ENCODE results near the gene DGUOK.
"Not testable (repeated sequence)": the region's sequence is repeated elsewhere in the genome, so short reads cannot be mapped to it uniquely, and the experiment has no call there.

The DGUOK gene

DNA sequence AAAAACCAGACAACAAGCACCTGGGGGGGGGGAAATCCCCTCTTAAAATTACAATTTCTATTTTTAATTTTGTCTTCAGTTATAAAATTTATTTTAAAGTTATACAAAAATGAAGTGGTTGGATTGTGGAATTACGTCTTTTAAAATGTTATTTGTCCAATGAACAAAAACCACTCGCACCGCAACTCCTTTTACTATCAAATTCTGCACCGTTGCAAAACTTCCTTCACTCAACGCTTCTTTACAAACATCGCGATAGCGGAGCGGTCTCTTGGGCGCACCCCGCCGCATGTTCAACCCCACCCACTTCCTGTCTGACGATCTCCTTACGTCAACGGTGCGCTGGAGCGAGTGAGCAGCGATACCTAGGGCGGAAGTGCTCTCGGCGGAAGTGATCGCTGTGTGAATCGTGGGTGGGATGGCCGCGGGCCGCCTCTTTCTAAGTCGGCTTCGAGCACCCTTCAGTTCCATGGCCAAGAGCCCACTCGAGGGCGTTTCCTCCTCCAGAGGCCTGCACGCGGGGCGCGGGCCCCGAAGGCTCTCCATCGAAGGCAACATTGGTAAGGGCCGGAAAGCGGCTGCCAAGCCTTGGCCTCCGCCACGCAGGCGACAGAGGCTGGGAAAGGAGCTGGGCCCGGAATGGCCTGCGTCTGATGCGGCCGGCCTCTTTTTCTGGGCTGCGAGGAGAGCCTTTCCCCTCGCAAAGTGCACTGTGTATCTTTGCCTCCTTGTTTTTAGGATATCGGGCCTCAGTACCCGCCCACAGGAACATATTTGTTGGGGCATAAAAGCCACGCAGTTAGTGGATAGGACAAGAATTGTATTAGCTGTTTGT is at the start of gene DGUOK:
TSS of gene DGUOK (plus strand) at position 388 of the 835 bp plus-strand sequence. CDS start at position 419, 31 bp downstream.
- TF ChIP-seq JUND (IDR thresholded peaks at IDR 0.05; ENCODE audit: low read depth): no peak
- in situ Hi-C loops (cut with HindIII; ENCODE audit: low pct_unique_long_range_greater_than_20kb, low sequenced_read_pairs): no loop called here
- peak; percentile 64 to 98 for DNase-seq (ENCODE audit: low read depth in 1 of 2, low spot score in 1 of 2)

DNA sequence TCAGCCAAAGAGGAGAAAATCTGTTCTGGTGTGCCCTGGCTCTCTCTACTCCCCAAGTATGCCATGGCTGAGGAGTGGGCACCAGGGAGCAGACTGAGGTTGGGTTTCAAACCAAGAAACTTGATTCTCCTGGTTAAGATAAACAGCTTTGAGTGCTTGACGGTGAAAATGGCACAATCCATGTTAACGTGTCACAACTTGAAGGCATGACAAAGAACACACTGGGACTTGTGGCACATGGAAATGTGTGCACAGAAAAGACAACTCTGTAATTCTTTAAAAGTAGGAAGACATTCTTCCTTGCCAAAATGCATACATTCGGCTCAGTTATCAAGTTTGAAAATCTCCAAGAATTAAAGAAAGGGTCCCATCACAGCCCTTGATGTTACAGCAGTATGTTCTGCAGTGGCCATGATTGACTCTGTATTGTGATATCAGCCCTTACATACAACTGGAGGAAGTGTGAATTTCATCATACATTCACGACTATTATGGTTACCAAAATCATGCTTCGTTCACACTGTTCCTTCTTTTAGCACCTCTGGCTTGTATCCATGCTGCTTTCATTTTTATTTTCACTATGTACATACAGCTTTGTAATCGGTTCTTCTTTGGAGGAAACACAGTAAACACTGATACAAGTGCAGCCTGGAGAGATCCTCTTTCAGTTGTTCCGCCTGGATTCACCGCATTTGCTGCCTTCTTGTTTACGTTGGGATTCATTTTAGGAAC is 49.4 kb upstream of the DGUOK start:
- TF ChIP-seq JUND (IDR thresholded peaks at IDR 0.05; ENCODE audit: low read depth): no peak
- in situ Hi-C loops (cut with HindIII; ENCODE audit: low pct_unique_long_range_greater_than_20kb, low sequenced_read_pairs): no loop called here
- no peak for DNase-seq (ENCODE audit: low read depth in 1 of 2, low spot score in 1 of 2)

DNA sequence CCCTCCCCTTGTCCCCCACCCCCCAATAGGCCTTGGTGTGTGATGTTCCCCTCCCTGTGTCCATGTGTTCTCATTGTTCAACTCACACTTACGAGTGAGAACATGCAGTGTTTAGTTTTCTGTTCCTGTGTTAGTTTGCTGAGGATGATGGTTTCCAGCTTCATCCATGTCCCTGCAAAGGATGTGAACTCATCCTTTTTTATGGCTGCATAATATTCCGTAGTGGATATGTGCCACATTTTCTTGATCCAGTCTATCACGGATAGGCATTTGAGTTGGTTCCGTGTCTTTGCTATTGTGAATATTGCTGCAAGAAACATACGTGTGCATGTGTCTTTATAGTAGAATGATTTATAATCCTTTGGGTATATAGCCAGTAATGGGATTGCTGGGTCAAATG is 48.7 kb upstream of the DGUOK start:
- DNase-seq (ENCODE audit: low read depth in 1 of 2, low spot score in 1 of 2); in situ Hi-C loops (cut with HindIII; ENCODE audit: low pct_unique_long_range_greater_than_20kb, low sequenced_read_pairs): not testable (repeated sequence)

DNA sequence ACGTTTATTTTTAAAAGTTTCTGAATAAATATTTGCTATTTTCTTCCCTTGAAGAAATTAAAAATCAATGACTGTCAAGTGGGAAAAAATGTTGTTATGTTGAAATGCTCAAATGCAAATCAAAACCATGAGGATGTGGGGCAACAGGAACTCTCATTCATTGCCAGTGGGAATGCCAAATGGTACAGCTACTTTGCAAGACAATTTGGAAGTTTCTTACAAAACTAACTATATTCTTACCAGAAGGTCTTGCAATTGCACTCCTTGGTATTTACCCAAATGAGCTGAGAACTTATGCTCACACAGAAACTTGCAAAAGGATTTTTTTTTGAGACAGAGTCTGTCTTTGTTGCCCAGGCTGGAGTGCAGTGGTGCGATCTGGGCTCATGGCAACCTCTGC is 41.3 kb upstream of the DGUOK start:
- in situ Hi-C loops (cut with HindIII; ENCODE audit: low pct_unique_long_range_greater_than_20kb, low sequenced_read_pairs): no loop called here
- no peak for DNase-seq (ENCODE audit: low read depth in 1 of 2, low spot score in 1 of 2)
- no peak for TF ChIP-seq JUND (IDR thresholded peaks at IDR 0.05; ENCODE audit: low read depth)

DNA sequence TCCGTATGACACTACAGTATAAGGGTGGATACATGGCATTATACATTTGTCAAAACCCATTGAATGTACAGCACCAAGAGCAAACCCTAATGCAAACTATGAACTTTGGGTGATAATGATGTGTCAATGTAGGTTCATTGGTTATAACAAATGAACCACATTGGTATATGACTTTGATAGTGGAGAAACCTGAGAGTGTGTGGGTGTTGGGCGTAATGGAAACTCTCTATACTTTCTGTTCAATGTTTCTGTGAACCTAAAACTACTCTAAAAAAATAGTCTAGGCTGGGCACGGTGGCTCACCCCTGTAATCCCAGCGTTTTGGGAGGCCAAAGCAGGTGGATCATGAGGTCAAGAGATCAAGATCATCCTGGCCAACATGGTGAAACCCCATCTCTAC is 40.3 kb upstream of the DGUOK start:
- no peak for DNase-seq (ENCODE audit: low read depth in 1 of 2, low spot score in 1 of 2)
- no peak for TF ChIP-seq JUND (IDR thresholded peaks at IDR 0.05; ENCODE audit: low read depth)
- in situ Hi-C loops (cut with HindIII; ENCODE audit: low pct_unique_long_range_greater_than_20kb, low sequenced_read_pairs): no loop called here

DNA sequence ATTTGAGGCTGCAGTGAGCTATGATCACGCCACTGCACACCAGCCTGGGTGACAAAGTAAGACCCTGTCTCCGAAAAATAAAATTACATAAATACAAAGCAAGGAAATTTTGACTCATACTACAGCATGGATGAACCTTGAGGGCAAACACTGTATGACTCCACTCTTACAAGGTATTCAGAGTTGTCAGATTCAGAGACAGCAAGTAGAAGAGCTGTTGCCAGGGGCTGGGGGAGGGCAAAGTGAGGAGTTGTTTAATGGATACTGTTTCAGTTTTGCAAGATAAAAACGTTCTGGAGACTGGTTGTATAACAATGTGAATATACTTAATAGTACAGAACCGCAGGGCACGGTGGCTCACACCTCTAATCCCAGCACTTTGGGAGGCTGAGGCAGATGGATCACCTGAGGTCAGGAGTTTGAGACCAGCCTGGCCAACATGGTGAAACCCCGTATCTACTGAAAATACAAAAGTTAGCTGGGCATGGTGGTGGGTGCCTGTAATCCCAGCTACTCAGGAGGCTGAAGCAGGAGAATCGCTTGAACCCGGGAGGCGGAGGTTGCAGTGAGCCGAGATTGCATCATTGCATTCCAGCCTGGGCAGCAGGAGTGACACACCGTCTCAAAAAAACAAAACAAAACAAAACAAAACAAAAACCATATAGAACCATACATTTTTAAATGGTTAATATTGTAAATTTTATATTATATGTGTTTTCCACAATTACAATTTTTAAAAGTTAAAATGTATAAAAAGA is 38.9 kb upstream of the DGUOK start:
- DNase-seq (ENCODE audit: low read depth in 1 of 2, low spot score in 1 of 2); in situ Hi-C loops (cut with HindIII; ENCODE audit: low pct_unique_long_range_greater_than_20kb, low sequenced_read_pairs): not testable (repeated sequence)

DNA sequence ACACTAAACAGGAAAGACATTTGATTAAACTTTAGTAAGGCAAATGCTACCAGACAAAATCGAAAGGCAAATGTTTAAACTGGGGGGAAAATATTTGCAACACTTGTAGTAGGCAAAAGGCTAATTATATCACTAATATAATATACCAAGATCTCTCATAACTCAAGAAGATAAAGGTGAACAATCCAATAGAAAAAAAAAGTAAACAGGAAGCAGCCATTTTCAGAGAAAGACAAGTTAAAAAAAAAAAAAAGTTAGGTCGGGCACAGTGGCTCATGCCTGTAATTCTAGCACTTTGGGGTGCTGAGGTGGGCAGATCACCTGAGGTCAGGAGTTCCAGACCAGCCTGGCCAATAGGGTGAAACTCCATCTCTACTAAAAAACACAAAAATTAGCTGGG is 38.3 kb upstream of the DGUOK start:
- DNase-seq (ENCODE audit: low read depth in 1 of 2, low spot score in 1 of 2): no peak
- no peak for TF ChIP-seq JUND (IDR thresholded peaks at IDR 0.05; ENCODE audit: low read depth)

DNA sequence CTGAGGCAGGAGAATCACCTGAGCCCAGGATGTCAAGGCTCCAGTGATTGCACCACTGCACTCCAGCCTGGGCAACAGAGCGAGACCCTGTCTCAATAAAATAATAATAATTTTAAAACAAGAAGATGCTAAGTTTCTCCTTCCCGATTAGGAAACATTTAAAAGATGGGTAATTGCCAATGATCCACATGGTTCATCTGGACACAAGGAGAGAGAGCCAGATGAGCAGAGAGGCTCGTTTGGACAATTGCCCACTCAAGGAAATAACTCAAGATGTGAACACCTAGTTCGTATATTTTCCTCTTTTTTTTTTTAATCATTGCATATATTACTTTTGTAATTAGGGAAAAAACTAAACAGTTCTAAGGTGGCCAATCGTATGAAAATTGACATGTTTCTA is 37.5 kb upstream of the DGUOK start:
- DNase-seq (ENCODE audit: low read depth in 1 of 2, low spot score in 1 of 2): no peak
- TF ChIP-seq JUND (IDR thresholded peaks at IDR 0.05; ENCODE audit: low read depth): no peak
- in situ Hi-C loops (cut with HindIII; ENCODE audit: low pct_unique_long_range_greater_than_20kb, low sequenced_read_pairs): no loop called here

More for the DNA sequence above, 38.3 kb upstream of the DGUOK start:
- in situ Hi-C loops (cut with HindIII; ENCODE audit: low pct_unique_long_range_greater_than_20kb, low sequenced_read_pairs): no loop called here

DNA sequence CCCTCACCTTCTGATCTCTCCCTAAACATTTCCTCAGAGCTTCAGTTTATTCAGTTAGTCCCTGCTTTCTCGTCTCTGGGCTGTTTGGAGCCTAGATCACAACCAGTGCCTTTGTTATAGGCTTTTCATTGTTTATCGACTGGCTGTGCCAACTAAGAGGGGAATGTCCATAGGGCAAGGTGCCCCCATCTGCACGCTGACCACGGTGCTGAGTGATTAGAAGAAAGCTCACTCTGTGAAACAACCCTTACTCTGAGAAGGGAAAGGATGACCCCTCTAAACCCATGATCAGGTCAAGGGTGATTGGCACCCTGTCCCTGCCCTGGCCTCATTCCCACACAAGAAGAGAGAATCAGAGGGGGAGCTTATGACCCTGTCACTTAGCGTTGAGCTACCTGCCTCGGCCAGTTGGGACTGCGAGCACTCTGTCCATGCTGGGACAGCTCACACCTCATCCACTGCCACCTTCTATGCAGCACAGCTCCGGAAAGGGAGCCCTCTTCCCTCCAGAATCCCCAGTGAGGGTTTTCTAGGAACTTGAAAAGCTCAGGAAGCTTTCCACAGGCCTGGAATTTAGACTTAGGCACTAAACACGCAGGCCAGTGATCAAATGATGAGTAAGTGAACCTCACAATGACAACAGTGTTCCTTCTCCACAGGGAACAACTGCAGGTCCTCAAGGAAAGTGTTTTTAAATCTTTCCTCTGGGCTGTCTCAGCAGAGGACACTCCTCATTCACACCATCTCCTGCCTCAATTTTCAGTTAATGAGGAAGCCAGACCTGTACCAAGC is 36.2 kb upstream of the DGUOK start:
- in situ Hi-C loops (cut with HindIII; ENCODE audit: low pct_unique_long_range_greater_than_20kb, low sequenced_read_pairs): no loop called here
- no peak for DNase-seq (ENCODE audit: low read depth in 1 of 2, low spot score in 1 of 2)
- no peak for TF ChIP-seq JUND (IDR thresholded peaks at IDR 0.05; ENCODE audit: low read depth)

DNA sequence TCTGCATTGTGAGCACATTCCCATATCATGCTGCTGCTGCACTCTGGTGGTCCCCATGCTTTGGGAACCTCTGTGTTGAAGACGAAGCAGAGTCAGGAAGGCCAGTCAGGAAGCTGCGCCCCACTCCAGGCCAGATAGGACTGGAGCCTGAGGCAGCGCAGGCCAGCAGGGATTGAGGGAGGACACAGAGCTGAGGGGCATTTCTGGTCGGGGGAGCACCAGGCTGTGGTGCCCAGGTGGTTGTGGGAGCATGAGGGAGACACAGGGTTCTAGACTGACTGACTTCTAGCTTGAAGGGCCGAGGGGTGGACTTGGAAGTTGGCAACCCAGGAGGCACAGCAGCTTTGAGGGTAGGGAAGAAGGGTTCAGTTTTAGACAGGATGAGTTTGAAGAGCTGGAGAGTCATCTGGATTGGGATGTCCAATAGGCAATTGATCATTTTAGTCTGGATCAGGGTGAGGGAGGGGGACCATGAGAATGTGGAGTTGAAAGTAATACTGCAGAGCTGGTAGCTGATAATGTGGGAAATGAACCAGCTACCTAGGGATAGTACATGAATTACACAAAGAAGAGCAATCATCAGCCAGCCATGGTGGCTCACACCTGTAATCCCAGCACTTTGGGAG is 35.3 kb upstream of the DGUOK start:
- in situ Hi-C loops (cut with HindIII; ENCODE audit: low pct_unique_long_range_greater_than_20kb, low sequenced_read_pairs): no loop called here
- no peak for TF ChIP-seq JUND (IDR thresholded peaks at IDR 0.05; ENCODE audit: low read depth)
- no peak for DNase-seq (ENCODE audit: low read depth in 1 of 2, low spot score in 1 of 2)

DNA sequence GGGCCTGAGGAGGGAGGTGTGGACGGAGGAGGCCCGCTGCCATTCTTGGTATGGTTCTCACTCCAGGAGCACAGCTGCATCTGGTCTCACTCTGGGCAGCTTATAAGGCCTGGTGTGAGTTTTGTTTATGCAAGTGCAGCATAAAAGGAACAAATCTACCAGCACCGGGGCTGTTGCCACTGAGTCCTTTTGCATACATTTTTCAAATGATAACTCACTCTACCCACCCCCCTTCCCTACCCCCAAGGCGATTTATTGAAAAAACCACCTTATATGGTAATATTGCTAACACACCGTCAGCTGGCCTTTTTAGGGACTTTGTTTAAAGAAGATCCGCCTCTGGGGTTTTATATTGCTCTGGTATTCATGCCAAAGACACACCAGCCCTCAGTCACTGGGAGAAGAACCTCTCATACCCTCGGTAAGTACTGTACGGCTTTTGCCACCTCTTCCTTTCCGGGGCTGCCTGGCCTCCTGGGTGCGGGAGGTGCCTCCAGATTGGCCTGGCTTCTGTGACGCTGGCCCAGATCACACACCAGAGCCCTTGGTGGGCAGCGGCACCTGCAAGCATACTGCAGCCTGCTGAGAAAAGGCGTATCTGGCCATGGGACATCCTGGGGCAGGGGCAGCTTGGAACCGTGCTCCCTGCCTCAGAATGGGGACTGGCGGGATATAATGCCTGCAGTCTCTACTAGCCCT is 33.9 kb upstream of the DGUOK start, which contains the start of gene ACTG2:
TSS of gene ACTG2 (plus strand) at position 378 of the 699 bp plus-strand sequence. CDS start 8,304 bp downstream, outside the sequence.
- in situ Hi-C loops (cut with HindIII; ENCODE audit: low pct_unique_long_range_greater_than_20kb, low sequenced_read_pairs): no loop called here
- DNase-seq (ENCODE audit: low read depth in 1 of 2, low spot score in 1 of 2): no peak
- TF ChIP-seq JUND (IDR thresholded peaks at IDR 0.05; ENCODE audit: low read depth): no peak
